ENCODE measurements around the gene TMEM192.
A peak's percentile ranks its signal among the peaks of the same experiment; 100 is the strongest.
"Not testable (repeated sequence)": the region's sequence is repeated elsewhere in the genome, so short reads cannot be mapped to it uniquely, and the experiment has no call there.

The TMEM192 gene

GRCh38 chr4:165112368-165113121 lies at the start of gene TMEM192:
Gene TMEM192, minus strand, starts transcription at chr4:165112860. Its CDS starts 87 bp downstream, at chr4:165112773.
- TF ChIP-seq POLR2A (IDR thresholded peaks at IDR 0.05; ENCODE audit: low read length) (peak; percentile 70), GATA1 (IDR thresholded peaks at IDR 0.05; ENCODE audit: low read depth, low read length) (no peak)
- DNase-seq = peak; percentile 92 to 94

GRCh38 chr4:165158762-165159161 lies 46.1 kb upstream of the TMEM192 start:
- no peak for DNase-seq
- TF ChIP-seq POLR2A (IDR thresholded peaks at IDR 0.05; ENCODE audit: low read length) (no peak), GATA1 (IDR thresholded peaks at IDR 0.05; ENCODE audit: low read depth, low read length) (no peak)

- no peak for DNase-seq
- no peak for TF ChIP-seq POLR2A (IDR thresholded peaks at IDR 0.05; ENCODE audit: low read length)
- TF ChIP-seq GATA1 (IDR thresholded peaks at IDR 0.05; ENCODE audit: low read depth, low read length) = no peak
These were observed 44.2 kb upstream of the TMEM192 start for GRCh38 chr4:165156906-165157305.

GRCh38 chr4:165154482-165154881 lies 41.8 kb upstream of the TMEM192 start:
- DNase-seq = no peak
- TF ChIP-seq POLR2A (IDR thresholded peaks at IDR 0.05; ENCODE audit: low read length) (no peak), GATA1 (IDR thresholded peaks at IDR 0.05; ENCODE audit: low read depth, low read length) (no peak)

- no peak for TF ChIP-seq GATA1 (IDR thresholded peaks at IDR 0.05; ENCODE audit: low read depth, low read length)
- no peak for TF ChIP-seq POLR2A (IDR thresholded peaks at IDR 0.05; ENCODE audit: low read length)
- DNase-seq = no peak
These were observed 39.9 kb upstream of the TMEM192 start for GRCh38 chr4:165152527-165152926.

GRCh38 chr4:165151734-165152133 lies 39.1 kb upstream of the TMEM192 start:
- no peak for TF ChIP-seq POLR2A (IDR thresholded peaks at IDR 0.05; ENCODE audit: low read length)
- no peak for TF ChIP-seq GATA1 (IDR thresholded peaks at IDR 0.05; ENCODE audit: low read depth, low read length)
- DNase-seq = no peak

- no peak for TF ChIP-seq GATA1 (IDR thresholded peaks at IDR 0.05; ENCODE audit: low read depth, low read length)
- no peak for TF ChIP-seq POLR2A (IDR thresholded peaks at IDR 0.05; ENCODE audit: low read length)
- DNase-seq = no peak
These were observed 37.9 kb upstream of the TMEM192 start for GRCh38 chr4:165150545-165150944.

- DNase-seq = no peak
- TF ChIP-seq GATA1 (IDR thresholded peaks at IDR 0.05; ENCODE audit: low read depth, low read length) (no peak), POLR2A (IDR thresholded peaks at IDR 0.05; ENCODE audit: low read length) (no peak)
These were observed 26.2 kb upstream of the TMEM192 start for GRCh38 chr4:165138843-165139242.

GRCh38 chr4:165137205-165137604 lies 24.5 kb upstream of the TMEM192 start:
- DNase-seq = no peak

GRCh38 chr4:165136529-165136928 lies 23.9 kb upstream of the TMEM192 start:
- DNase-seq = no peak
- TF ChIP-seq POLR2A (IDR thresholded peaks at IDR 0.05; ENCODE audit: low read length) (no peak), GATA1 (IDR thresholded peaks at IDR 0.05; ENCODE audit: low read depth, low read length) (no peak)

More at GRCh38 chr4:165137205-165137604, 24.5 kb upstream of the TMEM192 start:
- no peak for TF ChIP-seq POLR2A (IDR thresholded peaks at IDR 0.05; ENCODE audit: low read length)
- TF ChIP-seq GATA1 (IDR thresholded peaks at IDR 0.05; ENCODE audit: low read depth, low read length) = no peak

- no peak for DNase-seq
- TF ChIP-seq POLR2A (IDR thresholded peaks at IDR 0.05; ENCODE audit: low read length) (no peak), GATA1 (IDR thresholded peaks at IDR 0.05; ENCODE audit: low read depth, low read length) (no peak)
These were observed 20.5 kb upstream of the TMEM192 start for GRCh38 chr4:165133150-165133549.

- TF ChIP-seq GATA1 (IDR thresholded peaks at IDR 0.05; ENCODE audit: low read depth, low read length) = no peak
- no peak for TF ChIP-seq POLR2A (IDR thresholded peaks at IDR 0.05; ENCODE audit: low read length)
- DNase-seq = peak; percentile 42 to 75
These were observed 18.7 kb upstream of the TMEM192 start for GRCh38 chr4:165131247-165131832.

- TF ChIP-seq POLR2A (IDR thresholded peaks at IDR 0.05; ENCODE audit: low read length) (no peak), GATA1 (IDR thresholded peaks at IDR 0.05; ENCODE audit: low read depth, low read length) (no peak)
- DNase-seq = no peak
These were observed 17.3 kb upstream of the TMEM192 start for GRCh38 chr4:165129924-165130323.

- DNase-seq = not testable (repeated sequence)
These were observed 13.3 kb upstream of the TMEM192 start for GRCh38 chr4:165125869-165126499.

Measured in erythroblast (primary cell).